ENCODE measurements around the gene PCSK4.
A peak's percentile ranks its signal among the peaks of the same experiment; 100 is the strongest.

The PCSK4 gene

DNA sequence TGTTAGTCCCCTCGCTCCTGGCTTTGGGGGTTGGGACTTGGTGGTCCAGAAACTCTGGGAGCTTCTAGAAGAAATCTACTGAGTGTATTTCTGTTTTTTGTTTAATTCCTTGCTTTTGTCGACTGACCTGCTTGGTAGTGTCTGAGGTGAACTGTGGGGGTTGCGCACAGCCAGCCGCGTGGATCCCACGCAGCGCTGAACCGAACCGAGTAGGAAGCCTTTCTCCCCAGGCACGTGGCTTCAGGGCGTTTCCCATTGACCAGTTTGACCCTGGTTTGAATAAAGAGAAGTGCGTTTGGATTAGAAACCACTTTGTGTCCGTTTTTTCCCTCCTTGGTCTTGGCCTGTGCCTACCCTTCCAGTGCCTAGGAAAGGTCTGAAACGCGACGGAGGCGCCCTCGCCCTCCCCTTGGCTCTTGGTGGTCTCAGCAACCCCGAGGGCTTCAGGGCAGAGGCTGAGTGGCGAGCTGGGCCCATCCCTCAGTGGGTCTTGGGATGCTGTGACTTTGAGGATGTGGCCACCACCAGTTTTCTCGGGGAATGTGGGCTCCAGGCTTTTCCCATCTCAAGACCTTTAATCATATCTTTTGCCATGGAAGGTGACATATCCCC lies 54.7 kb downstream of the PCSK4 start:
- no peaks in the 10 kb centered on the region for H3K27me3 Mint-ChIP-seq
- H3K36me3 Mint-ChIP-seq (ENCODE audit: low read depth) = peaks cover 77% of the 10 kb centered on the region
- intact Hi-C loops (cut with micrococcal nuclease) = no loop called here
- no peak overlapping the region for H3K4me3 Mint-ChIP-seq
- no peaks in the 10 kb centered on the region for H3K9me3 Mint-ChIP-seq
- peaks cover 36% of the 10 kb centered on the region for H3K4me1 Mint-ChIP-seq (ENCODE audit: low read depth)
- peak overlapping the region; percentile 39 for H3K27ac Mint-ChIP-seq

- Mint-ChIP-seq H3K4me3 (no peak overlapping the region), H3K27me3 (no peaks in the 10 kb centered on the region), H3K36me3 (ENCODE audit: low read depth) (peaks cover 77% of the 10 kb centered on the region), H3K4me1 (ENCODE audit: low read depth) (peaks cover 27% of the 10 kb centered on the region), H3K9me3 (no peaks in the 10 kb centered on the region), H3K27ac (no peak overlapping the region)
- intact Hi-C loops (cut with micrococcal nuclease) = no loop called here
Measured at GRCh38 chr19:1434577-1435060, 55.5 kb downstream of the PCSK4 start.

GRCh38 chr19:1434040-1434366 lies 56.1 kb downstream of the PCSK4 start:
- no peak overlapping the region for H3K27ac Mint-ChIP-seq
- H3K4me1 Mint-ChIP-seq (ENCODE audit: low read depth) = peaks cover 23% of the 10 kb centered on the region
- no peaks in the 10 kb centered on the region for H3K27me3 Mint-ChIP-seq
- intact Hi-C loops (cut with micrococcal nuclease) = no loop called here
- no peak overlapping the region for H3K4me3 Mint-ChIP-seq
- no peaks in the 10 kb centered on the region for H3K9me3 Mint-ChIP-seq
- peaks cover 78% of the 10 kb centered on the region for H3K36me3 Mint-ChIP-seq (ENCODE audit: low read depth)

DNA sequence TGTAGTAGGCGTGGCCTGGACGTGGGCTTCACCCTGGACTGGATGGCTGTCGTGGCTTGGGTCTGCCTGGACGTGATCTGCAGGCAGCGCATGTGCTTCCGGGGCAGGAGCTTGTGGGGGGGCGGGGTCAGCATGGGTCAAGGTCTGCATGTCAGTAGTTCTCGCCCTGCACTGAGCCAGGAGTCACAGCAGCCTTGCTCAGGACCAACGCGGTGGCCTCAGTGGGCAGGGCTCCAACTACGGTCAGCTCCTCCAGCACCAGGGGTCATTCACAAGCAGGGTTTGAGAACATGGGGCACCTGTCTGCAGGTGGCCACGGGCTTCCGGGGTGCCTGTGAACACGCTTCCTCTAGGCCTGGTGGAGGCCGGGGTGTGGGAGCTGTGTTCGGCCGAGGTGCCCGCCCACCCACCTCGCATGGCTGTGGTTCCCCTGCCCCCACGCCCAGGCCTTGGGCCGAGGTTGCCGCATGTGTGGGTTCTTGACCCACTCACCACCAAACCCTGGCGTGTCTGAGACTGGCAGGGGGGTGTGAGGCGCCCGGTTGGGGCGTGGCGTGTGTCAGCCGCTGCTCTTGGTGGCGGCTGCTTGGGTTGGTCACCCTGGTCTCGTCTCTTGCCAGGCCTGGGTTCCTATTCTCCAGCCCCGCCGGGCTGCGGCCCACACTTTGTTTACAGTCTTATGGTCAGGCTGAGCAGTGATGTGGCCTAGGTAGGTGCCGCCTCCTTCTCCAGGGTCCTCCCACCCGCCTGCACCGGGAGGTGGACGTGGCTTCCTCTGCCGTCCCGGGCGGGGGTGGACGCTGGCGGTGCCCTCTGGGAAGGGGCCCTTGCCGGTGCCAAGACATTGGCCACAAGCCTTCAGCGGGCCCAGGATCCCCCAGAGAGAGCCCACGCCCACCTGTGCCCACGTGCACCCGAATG lies 56.8 kb downstream of the PCSK4 start:
- no peak overlapping the region for H3K27ac Mint-ChIP-seq
- intact Hi-C loops (cut with micrococcal nuclease) = no loop called here

DNA sequence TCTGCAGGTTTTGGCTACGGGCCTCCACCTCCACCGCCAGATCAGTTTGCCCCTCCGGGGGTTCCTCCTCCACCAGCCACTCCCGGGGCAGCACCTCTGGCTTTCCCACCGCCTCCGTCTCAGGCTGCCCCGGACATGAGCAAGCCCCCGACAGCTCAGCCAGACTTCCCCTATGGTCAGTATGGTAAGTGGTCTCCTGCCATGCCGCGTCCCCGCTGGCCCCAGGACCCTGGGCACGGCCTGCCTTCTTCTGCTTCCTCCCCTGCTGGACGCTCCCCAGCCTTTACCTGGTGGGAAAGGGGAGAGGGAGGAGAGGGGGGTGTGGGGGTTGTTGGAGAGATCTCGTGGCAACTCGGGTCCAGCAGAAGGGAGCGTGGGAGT lies 57.7 kb downstream of the PCSK4 start:
- Mint-ChIP-seq H3K9me3 (no peaks in the 10 kb centered on the region), H3K27me3 (no peaks in the 10 kb centered on the region), H3K36me3 (ENCODE audit: low read depth) (peaks cover 85% of the 10 kb centered on the region), H3K4me1 (ENCODE audit: low read depth) (peaks cover 19% of the 10 kb centered on the region), H3K4me3 (no peak overlapping the region), H3K27ac (peak overlapping the region; percentile 25)
- intact Hi-C loops (cut with micrococcal nuclease) = no loop called here

More for the DNA sequence above, 56.8 kb downstream of the PCSK4 start:
- Mint-ChIP-seq H3K4me3 (no peak overlapping the region), H3K9me3 (no peaks in the 10 kb centered on the region), H3K36me3 (ENCODE audit: low read depth) (peaks cover 80% of the 10 kb centered on the region), H3K4me1 (ENCODE audit: low read depth) (peaks cover 23% of the 10 kb centered on the region), H3K27me3 (no peaks in the 10 kb centered on the region)

DNA sequence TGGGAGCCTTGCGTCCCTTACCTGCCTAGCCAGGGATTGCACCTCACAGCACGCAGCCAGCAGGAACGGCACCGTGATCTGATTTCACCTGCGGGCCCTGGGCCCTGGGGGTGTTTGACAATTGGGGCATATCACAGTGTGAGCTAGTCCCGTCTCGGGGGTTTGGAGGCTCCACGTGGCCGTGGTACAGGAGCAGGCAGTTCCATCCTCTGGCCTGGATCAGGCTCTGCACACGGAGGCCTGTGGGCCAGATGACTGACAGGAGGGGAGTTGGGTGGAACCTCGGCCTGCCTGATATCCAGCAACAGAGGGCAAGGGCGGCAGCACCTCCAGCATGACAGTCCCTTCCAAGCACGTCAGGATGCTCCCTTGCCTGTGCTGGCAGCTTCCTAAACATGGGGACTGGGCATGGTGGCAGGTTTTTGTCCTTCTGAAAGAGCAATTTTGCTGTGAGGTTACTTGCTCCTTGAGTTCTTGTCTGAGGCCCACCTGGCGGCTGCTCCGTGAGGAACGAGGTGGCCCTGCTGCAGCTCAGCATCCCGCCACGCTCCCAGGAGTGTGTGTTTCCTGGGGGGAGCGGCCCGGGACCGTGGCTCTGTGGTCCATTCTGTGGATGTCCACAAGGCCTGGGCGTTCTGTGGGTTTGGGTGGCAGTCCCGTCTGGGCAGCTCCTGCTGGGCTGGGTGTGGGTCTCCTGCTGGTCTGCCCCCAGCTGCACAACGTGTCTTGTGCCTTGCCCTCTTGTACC lies 58.2 kb downstream of the PCSK4 start:
- H3K27ac Mint-ChIP-seq = peak overlapping the region; percentile 25
- H3K4me3 Mint-ChIP-seq = no peak overlapping the region
- intact Hi-C loops (cut with micrococcal nuclease) = no loop called here
- H3K4me1 Mint-ChIP-seq (ENCODE audit: low read depth) = peaks cover 19% of the 10 kb centered on the region
- peaks cover 91% of the 10 kb centered on the region for H3K36me3 Mint-ChIP-seq (ENCODE audit: low read depth)
- no peaks in the 10 kb centered on the region for H3K9me3 Mint-ChIP-seq
- H3K27me3 Mint-ChIP-seq = no peaks in the 10 kb centered on the region

All from dendritic cell treated with granulocyte-macrophage colony-stimulating factor and Interleukin-4, amounts not matched to agents 40 ng/mL and 50 ng/mL, for 4 days (primary cell).